DMS53 treated with DMSO at 0.1 percent for 48 hours (cell line): Measurements from ENCODE around the gene PSMA6.

Source experiments
- DNase-seq: peaks from one replicate; lab custom pipeline; 2025; ENCODE audit not compliant: unreplicated experiment; lab: John Stamatoyannopoulos, UW

The PSMA6 gene

DNA sequence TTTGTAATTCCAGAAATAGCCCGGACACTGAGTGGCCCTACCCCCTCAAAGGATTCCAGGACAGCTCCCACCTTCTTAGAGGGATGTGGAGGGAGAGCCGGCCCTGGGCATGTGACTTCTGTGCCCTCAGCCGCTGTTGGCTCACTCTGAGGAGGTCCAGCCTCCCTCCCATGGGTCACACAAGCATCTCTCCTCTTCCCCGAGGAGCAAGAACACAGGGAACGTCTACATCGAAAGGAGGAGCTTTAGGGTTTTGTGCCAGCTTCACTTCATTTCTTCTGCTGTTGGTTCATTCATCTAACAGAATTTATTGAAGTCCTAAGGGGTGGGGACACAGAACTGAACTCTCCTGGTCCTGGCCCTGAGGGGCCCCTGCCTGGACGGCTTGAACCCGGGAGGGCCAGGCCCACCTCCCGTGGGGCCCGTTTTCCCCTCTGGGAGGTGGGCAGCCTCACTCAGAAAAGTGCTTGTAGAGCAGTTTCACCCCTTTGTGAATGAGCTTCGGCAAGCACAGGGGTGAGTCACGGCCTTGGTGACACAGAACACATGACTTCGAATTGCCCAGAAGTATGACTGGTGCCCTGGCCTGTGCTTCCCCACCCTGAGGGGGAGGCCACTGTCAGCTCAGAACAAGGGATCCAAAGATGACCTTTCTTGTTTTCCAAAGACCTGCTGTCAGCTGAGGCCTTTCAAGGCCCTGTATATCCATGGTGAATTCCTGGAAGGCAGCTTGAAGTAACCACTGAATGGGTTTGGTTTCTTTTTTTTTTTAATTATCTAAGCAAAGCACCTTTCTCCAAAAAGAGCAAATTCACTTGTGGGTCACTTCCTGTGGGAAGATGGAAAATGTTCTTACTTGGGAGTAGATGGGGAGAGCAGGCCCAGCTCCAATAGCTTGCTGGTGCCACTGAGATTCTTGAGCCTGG, 73.2 kb downstream of the PSMA6 start:
- no peak for DNase-seq

DNA sequence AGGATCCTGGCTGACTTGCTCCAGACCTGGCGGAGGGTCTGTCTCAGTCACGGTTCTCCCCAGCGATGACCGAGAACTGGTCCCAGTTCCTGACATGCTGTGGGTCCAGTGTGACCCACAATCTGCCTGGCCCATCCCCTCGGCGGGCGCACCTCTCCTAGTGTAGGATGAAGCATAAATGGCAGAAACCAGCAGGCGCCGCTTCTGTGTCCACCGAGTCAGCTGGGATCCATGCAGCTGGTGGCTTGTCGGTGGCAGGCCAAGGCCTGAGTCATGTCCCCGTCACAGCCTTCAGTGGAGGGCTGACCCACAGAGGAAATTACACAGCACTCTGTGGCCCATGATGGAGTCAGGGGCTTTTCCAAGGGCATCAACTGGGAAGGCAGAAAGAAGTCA, 73.9 kb downstream of the PSMA6 start:
- DNase-seq: no peak

GRCh38 chr14:35366521-35366976, 74.4 kb downstream of the PSMA6 start:
- no peak for DNase-seq

DNA sequence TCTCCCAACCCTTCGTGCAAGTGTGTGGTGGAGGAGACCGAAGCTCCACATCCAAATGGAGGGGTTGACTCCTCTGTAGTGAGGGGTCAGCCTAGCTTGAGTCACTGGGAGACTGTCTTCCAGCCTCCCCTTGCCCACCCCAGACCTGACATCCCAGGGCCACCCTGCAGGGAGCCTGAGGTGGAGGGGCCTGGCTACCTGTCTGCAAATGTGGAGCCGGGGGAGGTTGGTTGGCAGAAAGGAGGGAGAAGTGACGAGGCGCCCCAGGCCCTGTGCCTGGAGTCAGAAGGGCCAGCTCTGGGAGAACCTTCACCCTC, 74.8 kb downstream of the PSMA6 start:
- DNase-seq: no peak
